Tibial artery (tissue), 4 donors: ENCODE data around the gene NEFH.

ENCODE experiments used
- DNase-seq, 2 donors: peaks; one replicate each; pipeline ENCODE4 v3.0.0-alpha.2; 2019
- H3K27ac ChIP-seq, 2 donors: fragments of 200-600 bp; sonication (generic) in 1 of 2; 1 replicate in 1 of 2; 2 replicates in 1 of 2; pipeline ENCODE4 v1.5.1; 2018 to 2019; ENCODE audit warnings: mild to moderate bottlenecking in 1 of 2
- H3K27me3 ChIP-seq, 2 donors: fragments of 200-600 bp; sonication (generic) in 1 of 2; one replicate each; pipeline versions ENCODE4 v1.5.1 to v1.6.0; 2016 to 2019
- H3K36me3 ChIP-seq, 3 donors: fragments of 200-600 bp; sonication (generic) in 2 of 3; one replicate each; pipeline ENCODE4 v1.5.1; 2016 to 2019; ENCODE audit warnings: mild to moderate bottlenecking in 2 of 3
- H3K4me1 ChIP-seq, 4 donors: fragments of 200-600 bp; sonication (generic) in 2 of 4; 1 replicate in 3 of 4; 2 replicates in 1 of 4; pipeline ENCODE4 v1.5.1; 2016 to 2019
- H3K4me3 ChIP-seq, 2 donors: fragments of 200-600 bp; sonication (generic) in 1 of 2; 1 replicate in 1 of 2; 2 replicates in 1 of 2; pipeline ENCODE4 v1.5.1; 2018 to 2019; ENCODE audit warnings: mild to moderate bottlenecking in 2 of 2
- H3K9me3 ChIP-seq, 3 donors: fragments of 200-600 bp; sonication (generic) in 1 of 3; one replicate each; pipeline ENCODE4 v1.5.1; 2016 to 2019
- intact Hi-C: fragments of 100-400 bp; cut with DNase I; formaldehyde crosslinking; loops from one replicate; pipeline ENCODE4 v1.15.0; 2023; ENCODE audit warnings: low total_unique reads
- TF ChIP-seq, protein P1 (sequence below), 2 experiments: fragments of 200-600 bp in 1 of 2; fragments of 450-650 bp in 1 of 2; IDR thresholded peaks; one replicate each; pipeline ENCODE4 v1.5.1; 2017 to 2019; ENCODE audit warnings: antibody characterized with exemption in 2 of 2, mild to moderate bottlenecking in 1 of 2, moderate library complexity in 1 of 2

NEFH gene, protein sequence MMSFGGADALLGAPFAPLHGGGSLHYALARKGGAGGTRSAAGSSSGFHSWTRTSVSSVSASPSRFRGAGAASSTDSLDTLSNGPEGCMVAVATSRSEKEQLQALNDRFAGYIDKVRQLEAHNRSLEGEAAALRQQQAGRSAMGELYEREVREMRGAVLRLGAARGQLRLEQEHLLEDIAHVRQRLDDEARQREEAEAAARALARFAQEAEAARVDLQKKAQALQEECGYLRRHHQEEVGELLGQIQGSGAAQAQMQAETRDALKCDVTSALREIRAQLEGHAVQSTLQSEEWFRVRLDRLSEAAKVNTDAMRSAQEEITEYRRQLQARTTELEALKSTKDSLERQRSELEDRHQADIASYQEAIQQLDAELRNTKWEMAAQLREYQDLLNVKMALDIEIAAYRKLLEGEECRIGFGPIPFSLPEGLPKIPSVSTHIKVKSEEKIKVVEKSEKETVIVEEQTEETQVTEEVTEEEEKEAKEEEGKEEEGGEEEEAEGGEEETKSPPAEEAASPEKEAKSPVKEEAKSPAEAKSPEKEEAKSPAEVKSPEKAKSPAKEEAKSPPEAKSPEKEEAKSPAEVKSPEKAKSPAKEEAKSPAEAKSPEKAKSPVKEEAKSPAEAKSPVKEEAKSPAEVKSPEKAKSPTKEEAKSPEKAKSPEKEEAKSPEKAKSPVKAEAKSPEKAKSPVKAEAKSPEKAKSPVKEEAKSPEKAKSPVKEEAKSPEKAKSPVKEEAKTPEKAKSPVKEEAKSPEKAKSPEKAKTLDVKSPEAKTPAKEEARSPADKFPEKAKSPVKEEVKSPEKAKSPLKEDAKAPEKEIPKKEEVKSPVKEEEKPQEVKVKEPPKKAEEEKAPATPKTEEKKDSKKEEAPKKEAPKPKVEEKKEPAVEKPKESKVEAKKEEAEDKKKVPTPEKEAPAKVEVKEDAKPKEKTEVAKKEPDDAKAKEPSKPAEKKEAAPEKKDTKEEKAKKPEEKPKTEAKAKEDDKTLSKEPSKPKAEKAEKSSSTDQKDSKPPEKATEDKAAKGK

DNA sequence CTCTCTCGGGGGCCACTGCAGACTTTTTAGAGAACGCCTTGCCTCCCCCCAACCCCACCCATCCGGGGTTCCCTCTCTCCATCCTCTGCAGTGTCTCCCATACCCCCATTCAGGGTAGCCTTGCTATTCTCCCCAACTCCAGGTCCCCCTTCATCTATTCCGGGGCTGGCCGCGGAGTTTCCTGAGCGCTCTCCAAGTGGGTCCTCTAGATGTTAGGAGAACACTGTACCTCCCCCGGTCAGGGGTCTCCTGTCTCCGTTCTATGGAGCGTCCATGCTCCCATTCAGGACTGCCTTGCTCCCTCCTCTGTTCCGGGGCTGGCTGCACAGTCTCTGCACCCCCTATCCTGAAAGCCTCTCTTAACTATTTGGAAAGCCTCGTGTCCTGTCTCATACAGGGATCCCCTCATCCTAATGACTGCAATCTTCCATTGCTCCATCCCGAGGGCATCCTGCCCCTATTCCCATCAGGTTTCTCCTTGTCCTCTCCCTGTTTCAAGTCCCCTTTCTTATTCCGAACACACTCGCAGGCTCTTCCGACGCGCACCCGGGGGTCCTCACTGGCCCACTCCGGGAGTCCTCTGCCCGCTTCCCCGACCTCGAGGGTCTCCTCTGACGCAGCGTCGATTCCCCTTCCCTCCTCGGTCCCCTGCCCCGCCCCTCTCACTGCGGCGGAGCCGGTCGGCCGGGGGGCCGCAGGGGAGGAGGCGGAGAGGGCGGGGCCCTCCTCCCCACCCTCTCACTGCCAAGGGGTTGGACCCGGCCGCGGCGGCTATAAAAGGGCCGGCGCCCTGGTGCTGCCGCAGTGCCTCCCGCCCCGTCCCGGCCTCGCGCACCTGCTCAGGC, at the start of gene NEFH:
Gene NEFH, plus strand, starts transcription at position 802 of the 845 bp plus-strand sequence. CDS start 45 bp downstream, outside the sequence.
- no peaks in the 10 kb centered on the region for H3K9me3 ChIP-seq
- H3K27ac ChIP-seq, result no peak within 1 kb of the TSS
- peaks cover 0 to 83% of the 10 kb centered on the region in 2 donors for H3K27me3 ChIP-seq
- peaks cover 0 to 20% (median 13%) of the 10 kb centered on the region in 4 donors for H3K4me1 ChIP-seq
- TF ChIP-seq, protein P1, sequence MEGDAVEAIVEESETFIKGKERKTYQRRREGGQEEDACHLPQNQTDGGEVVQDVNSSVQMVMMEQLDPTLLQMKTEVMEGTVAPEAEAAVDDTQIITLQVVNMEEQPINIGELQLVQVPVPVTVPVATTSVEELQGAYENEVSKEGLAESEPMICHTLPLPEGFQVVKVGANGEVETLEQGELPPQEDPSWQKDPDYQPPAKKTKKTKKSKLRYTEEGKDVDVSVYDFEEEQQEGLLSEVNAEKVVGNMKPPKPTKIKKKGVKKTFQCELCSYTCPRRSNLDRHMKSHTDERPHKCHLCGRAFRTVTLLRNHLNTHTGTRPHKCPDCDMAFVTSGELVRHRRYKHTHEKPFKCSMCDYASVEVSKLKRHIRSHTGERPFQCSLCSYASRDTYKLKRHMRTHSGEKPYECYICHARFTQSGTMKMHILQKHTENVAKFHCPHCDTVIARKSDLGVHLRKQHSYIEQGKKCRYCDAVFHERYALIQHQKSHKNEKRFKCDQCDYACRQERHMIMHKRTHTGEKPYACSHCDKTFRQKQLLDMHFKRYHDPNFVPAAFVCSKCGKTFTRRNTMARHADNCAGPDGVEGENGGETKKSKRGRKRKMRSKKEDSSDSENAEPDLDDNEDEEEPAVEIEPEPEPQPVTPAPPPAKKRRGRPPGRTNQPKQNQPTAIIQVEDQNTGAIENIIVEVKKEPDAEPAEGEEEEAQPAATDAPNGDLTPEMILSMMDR (IDR thresholded peaks at IDR 0.05), result no peak
- DNase-seq, result no peak
- peak within 1 kb of the TSS; percentile 7 to 31 for H3K4me3 ChIP-seq
- no peaks in the 10 kb centered on the region for H3K36me3 ChIP-seq
- intact Hi-C loops, result no loop called here

DNA sequence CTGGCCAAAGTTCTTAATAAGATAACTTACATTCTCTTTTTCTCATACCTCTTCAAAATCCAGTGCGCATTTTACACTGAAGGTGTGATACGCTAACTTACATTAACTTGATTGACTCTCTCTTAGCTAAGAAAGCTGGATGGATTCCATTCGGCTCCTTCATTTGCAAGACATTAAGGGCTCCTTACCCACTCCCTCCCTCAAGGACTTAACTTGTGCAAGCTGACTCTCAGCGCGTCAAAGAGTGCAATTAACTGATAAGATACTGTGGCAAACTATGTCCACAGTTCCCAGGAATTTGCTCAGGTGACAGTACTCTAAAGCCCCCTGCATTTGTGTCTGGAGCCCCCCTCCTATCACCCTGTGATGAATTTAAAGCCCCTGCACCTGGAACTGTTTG, 48.0 kb upstream of the NEFH start:
- Histone ChIP-seq H3K4me3 (no peak overlapping the region), H3K4me1 (no peaks in the 10 kb centered on the region), H3K27me3 (peaks cover 0 to 33% of the 10 kb centered on the region in 2 donors), H3K9me3 (no peaks in the 10 kb centered on the region), H3K27ac (no peak overlapping the region), H3K36me3 (no peaks in the 10 kb centered on the region)
- intact Hi-C loops, result no loop called here
- TF ChIP-seq, protein P1 (IDR thresholded peaks at IDR 0.05), result no peak
- DNase-seq, result no peak

DNA sequence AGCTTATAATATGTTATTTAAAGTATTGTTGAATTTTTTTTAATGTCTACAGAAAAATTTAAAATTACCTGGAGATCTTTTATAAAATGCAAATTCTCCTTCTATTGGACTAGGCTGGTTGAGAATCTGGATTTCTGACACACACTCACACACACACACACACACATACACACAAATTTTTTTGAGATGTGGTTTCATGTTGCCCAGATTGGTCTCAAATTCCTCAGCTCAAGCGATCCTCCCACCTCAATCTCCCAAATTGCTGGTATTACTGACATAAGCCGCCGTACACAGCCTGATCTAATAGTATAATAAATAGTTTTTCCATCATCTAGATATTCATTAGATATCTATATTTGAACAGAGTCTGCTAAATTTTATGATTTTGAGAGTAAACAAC, 46.2 kb upstream of the NEFH start:
- DNase-seq, result no peak
- no peaks in the 10 kb centered on the region for H3K36me3 ChIP-seq
- H3K27ac ChIP-seq, result no peak overlapping the region
- H3K9me3 ChIP-seq, result no peaks in the 10 kb centered on the region
- intact Hi-C loops, result no loop called here
- no peak overlapping the region for H3K4me3 ChIP-seq
- TF ChIP-seq, protein P1 (IDR thresholded peaks at IDR 0.05), result no peak
- peaks cover 0 to 29% of the 10 kb centered on the region in 2 donors for H3K27me3 ChIP-seq
- no peaks in the 10 kb centered on the region for H3K4me1 ChIP-seq

DNA sequence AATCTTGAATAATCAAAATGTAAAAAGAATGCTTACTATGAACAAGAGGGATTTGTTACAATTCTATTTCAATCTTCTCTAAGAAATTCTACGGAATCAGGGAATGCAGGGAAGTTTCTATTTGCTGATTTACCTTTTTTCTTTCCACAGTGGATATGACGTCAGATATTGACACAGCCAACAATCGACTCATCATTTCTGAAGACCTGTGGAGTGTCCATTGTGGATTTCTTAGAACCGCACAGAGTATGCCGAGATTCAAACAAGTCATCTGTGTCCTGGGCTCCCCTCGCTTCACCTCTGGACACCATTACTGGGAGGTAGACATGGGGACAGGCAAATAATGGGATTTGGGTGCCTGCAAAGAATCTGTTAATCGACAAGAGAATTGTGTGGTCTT, 45.7 kb upstream of the NEFH start:
- H3K9me3 ChIP-seq, result no peaks in the 10 kb centered on the region
- DNase-seq, result no peak
- peaks cover 0 to 29% of the 10 kb centered on the region in 2 donors for H3K27me3 ChIP-seq
- H3K36me3 ChIP-seq, result no peaks in the 10 kb centered on the region
- TF ChIP-seq, protein P1 (IDR thresholded peaks at IDR 0.05), result no peak
- intact Hi-C loops, result no loop called here
- H3K4me1 ChIP-seq, result no peaks in the 10 kb centered on the region
- H3K27ac ChIP-seq, result no peak overlapping the region
- no peak overlapping the region for H3K4me3 ChIP-seq
